Measurements from ENCODE around the gene ANKRD40.

ANKRD40 gene

GRCh38 chr17:50662632-50663225, 45.0 kb downstream of the ANKRD40 start:
- H3K4me3 ChIP-seq = no peak overlapping the region
- H3K9me3 ChIP-seq (ENCODE audit: low read depth, low read length) = no peaks in the 10 kb centered on the region
- DNase-seq (ENCODE audit: low read depth, low spot score) = no peak
- H3K36me3 ChIP-seq (ENCODE audit: insufficient read depth, low read length) = no peaks in the 10 kb centered on the region
- no peak overlapping the region for H3K27ac ChIP-seq
- no peak overlapping the region for H3K9ac ChIP-seq (ENCODE audit: insufficient read length)
- no peak for TF ChIP-seq FOXP2 (optimal IDR thresholded peaks at IDR 0.05; ENCODE audit: control extremely low read depth, extremely low read length, insufficient read depth)
- no peak for TF ChIP-seq POLR2AphosphoS5 (IDR thresholded peaks at IDR 0.05; ENCODE audit: borderline replicate concordance, low read depth, low read length)
- no peak for TF ChIP-seq EZH2 (IDR thresholded peaks at IDR 0.05)

GRCh38 chr17:50661795-50662391, 45.8 kb downstream of the ANKRD40 start:
- Histone ChIP-seq H3K9ac (ENCODE audit: insufficient read length) (no peak overlapping the region), H3K9me3 (ENCODE audit: low read depth, low read length) (no peaks in the 10 kb centered on the region), H3K36me3 (ENCODE audit: insufficient read depth, low read length) (no peaks in the 10 kb centered on the region), H3K27ac (no peak overlapping the region), H3K4me3 (no peak overlapping the region)
- TF ChIP-seq POLR2AphosphoS5 (IDR thresholded peaks at IDR 0.05; ENCODE audit: borderline replicate concordance, low read depth, low read length) = no peak
- no peak for TF ChIP-seq EZH2 (IDR thresholded peaks at IDR 0.05)
- no peak for TF ChIP-seq FOXP2 (optimal IDR thresholded peaks at IDR 0.05; ENCODE audit: control extremely low read depth, extremely low read length, insufficient read depth)
- no peak for DNase-seq (ENCODE audit: low read depth, low spot score)

GRCh38 chr17:50661348-50661747, 46.4 kb downstream of the ANKRD40 start:
- H3K36me3 ChIP-seq (ENCODE audit: insufficient read depth, low read length) = no peaks in the 10 kb centered on the region
- no peak overlapping the region for H3K27ac ChIP-seq
- DNase-seq (ENCODE audit: low read depth, low spot score) = no peak
- no peak for TF ChIP-seq FOXP2 (optimal IDR thresholded peaks at IDR 0.05; ENCODE audit: control extremely low read depth, extremely low read length, insufficient read depth)
- TF ChIP-seq EZH2 (IDR thresholded peaks at IDR 0.05) = no peak
- TF ChIP-seq POLR2AphosphoS5 (IDR thresholded peaks at IDR 0.05; ENCODE audit: borderline replicate concordance, low read depth, low read length) = no peak
- no peak overlapping the region for H3K9ac ChIP-seq (ENCODE audit: insufficient read length)
- H3K9me3 ChIP-seq (ENCODE audit: low read depth, low read length) = no peaks in the 10 kb centered on the region
- no peak overlapping the region for H3K4me3 ChIP-seq

- H3K9me3 ChIP-seq (ENCODE audit: low read depth, low read length) = no peaks in the 10 kb centered on the region
- TF ChIP-seq EZH2 (IDR thresholded peaks at IDR 0.05) = no peak
- no peaks in the 10 kb centered on the region for H3K36me3 ChIP-seq (ENCODE audit: insufficient read depth, low read length)
- no peak overlapping the region for H3K27ac ChIP-seq
- DNase-seq (ENCODE audit: low read depth, low spot score) = no peak
- no peak overlapping the region for H3K9ac ChIP-seq (ENCODE audit: insufficient read length)
- H3K4me3 ChIP-seq = no peak overlapping the region
These were observed 46.8 kb downstream of the ANKRD40 start for GRCh38 chr17:50660887-50661345.

GRCh38 chr17:50660042-50660886, 47.5 kb downstream of the ANKRD40 start:
- Histone ChIP-seq H3K9me3 (ENCODE audit: low read depth, low read length) (no peaks in the 10 kb centered on the region), H3K36me3 (ENCODE audit: insufficient read depth, low read length) (no peaks in the 10 kb centered on the region), H3K27ac (no peak overlapping the region), H3K9ac (ENCODE audit: insufficient read length) (no peak overlapping the region), H3K4me3 (no peak overlapping the region)
- DNase-seq (ENCODE audit: low read depth, low spot score) = no peak
- no peak for TF ChIP-seq FOXP2 (optimal IDR thresholded peaks at IDR 0.05; ENCODE audit: control extremely low read depth, extremely low read length, insufficient read depth)

- H3K27ac ChIP-seq = no peak overlapping the region
- no peak for TF ChIP-seq POLR2AphosphoS5 (IDR thresholded peaks at IDR 0.05; ENCODE audit: borderline replicate concordance, low read depth, low read length)
- no peak for TF ChIP-seq EZH2 (IDR thresholded peaks at IDR 0.05)
- TF ChIP-seq FOXP2 (optimal IDR thresholded peaks at IDR 0.05; ENCODE audit: control extremely low read depth, extremely low read length, insufficient read depth) = no peak
- H3K36me3 ChIP-seq (ENCODE audit: insufficient read depth, low read length) = no peaks in the 10 kb centered on the region
- H3K9ac ChIP-seq (ENCODE audit: insufficient read length) = no peak overlapping the region
- H3K9me3 ChIP-seq (ENCODE audit: low read depth, low read length) = no peaks in the 10 kb centered on the region
- DNase-seq (ENCODE audit: low read depth, low spot score) = no peak
- no peak overlapping the region for H3K4me3 ChIP-seq
These were observed 48.5 kb downstream of the ANKRD40 start for GRCh38 chr17:50659179-50659578.

- Histone ChIP-seq H3K27ac (no peak overlapping the region), H3K4me3 (no peak overlapping the region), H3K9me3 (ENCODE audit: low read depth, low read length) (no peaks in the 10 kb centered on the region), H3K36me3 (ENCODE audit: insufficient read depth, low read length) (no peaks in the 10 kb centered on the region), H3K9ac (ENCODE audit: insufficient read length) (no peak overlapping the region)
- DNase-seq (ENCODE audit: low read depth, low spot score) = no peak
- no peak for TF ChIP-seq FOXP2 (optimal IDR thresholded peaks at IDR 0.05; ENCODE audit: control extremely low read depth, extremely low read length, insufficient read depth)
- TF ChIP-seq EZH2 (IDR thresholded peaks at IDR 0.05) = no peak
- no peak for TF ChIP-seq POLR2AphosphoS5 (IDR thresholded peaks at IDR 0.05; ENCODE audit: borderline replicate concordance, low read depth, low read length)
These were observed 49.1 kb downstream of the ANKRD40 start for GRCh38 chr17:50658616-50659015.

GRCh38 chr17:50657627-50658026, 50.1 kb downstream of the ANKRD40 start:
- no peak overlapping the region for H3K27ac ChIP-seq

More at GRCh38 chr17:50657627-50658026, 50.1 kb downstream of the ANKRD40 start:
- H3K9ac ChIP-seq (ENCODE audit: insufficient read length) = no peak overlapping the region
- no peak overlapping the region for H3K4me3 ChIP-seq
- no peaks in the 10 kb centered on the region for H3K9me3 ChIP-seq (ENCODE audit: low read depth, low read length)
- H3K36me3 ChIP-seq (ENCODE audit: insufficient read depth, low read length) = no peaks in the 10 kb centered on the region
- no peak for DNase-seq (ENCODE audit: low read depth, low spot score)
- no peak for TF ChIP-seq POLR2AphosphoS5 (IDR thresholded peaks at IDR 0.05; ENCODE audit: borderline replicate concordance, low read depth, low read length)
- no peak for TF ChIP-seq FOXP2 (optimal IDR thresholded peaks at IDR 0.05; ENCODE audit: control extremely low read depth, extremely low read length, insufficient read depth)
- TF ChIP-seq EZH2 (IDR thresholded peaks at IDR 0.05) = no peak
